Measurements from ENCODE around the gene XPO1.

DNA sequence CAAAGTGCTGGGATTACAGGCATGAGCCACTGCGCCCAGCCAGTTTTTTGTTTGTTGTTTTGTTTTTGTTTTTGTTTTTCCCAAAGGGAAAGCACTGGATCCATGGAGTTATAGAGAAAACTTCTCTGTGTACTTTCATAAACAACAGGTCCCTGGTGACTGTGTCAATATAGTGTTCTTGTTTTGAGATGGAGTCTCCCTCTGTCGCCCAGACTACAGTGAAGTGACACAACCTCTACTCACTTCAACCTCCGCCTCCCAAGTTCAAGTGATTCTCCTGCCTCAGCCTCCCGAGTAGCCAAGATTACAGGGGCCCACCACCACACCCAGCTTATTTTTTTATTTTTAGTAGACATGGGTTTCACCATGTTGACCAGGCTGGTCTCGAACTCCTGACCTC, 83.8 kb downstream of the XPO1 start:
- TF ChIP-seq CTCF (conservative IDR thresholded peaks at IDR 0.05 in 1 of 2, IDR thresholded peaks at IDR 0.05 in 1 of 2; ENCODE audit: extremely low read depth in 1 of 2, insufficient read depth in 1 of 2, low read depth in 1 of 2, low read length in 2 of 2) (no peak), EZH2 (IDR thresholded peaks at IDR 0.05; ENCODE audit: borderline replicate concordance, low read length) (no peak)
